Fibroblast of pulmonary artery (primary cell): ENCODE results near the gene IBTK.

Source experiments
- DNase-seq: peaks from one replicate; pipeline ENCODE4 v3.0.0-alpha.2; 2010; ENCODE audit warnings: low read depth
- H3K4me3 ChIP-seq: replicated peaks from 2 replicates; pipeline ENCODE4 v1.5.1; 2011; ENCODE audit warnings: low read depth, mild to moderate bottlenecking, control low read depth, low read length, moderate library complexity
- TF ChIP-seq, protein P1 (sequence below): IDR thresholded peaks from 2 replicates; pipeline ENCODE4 v1.5.1; 2011; ENCODE audit warnings: mild to moderate bottlenecking, control low read depth, low read length, inconsistent platforms; ENCODE audit errors: missing control alignments

The IBTK gene

DNA sequence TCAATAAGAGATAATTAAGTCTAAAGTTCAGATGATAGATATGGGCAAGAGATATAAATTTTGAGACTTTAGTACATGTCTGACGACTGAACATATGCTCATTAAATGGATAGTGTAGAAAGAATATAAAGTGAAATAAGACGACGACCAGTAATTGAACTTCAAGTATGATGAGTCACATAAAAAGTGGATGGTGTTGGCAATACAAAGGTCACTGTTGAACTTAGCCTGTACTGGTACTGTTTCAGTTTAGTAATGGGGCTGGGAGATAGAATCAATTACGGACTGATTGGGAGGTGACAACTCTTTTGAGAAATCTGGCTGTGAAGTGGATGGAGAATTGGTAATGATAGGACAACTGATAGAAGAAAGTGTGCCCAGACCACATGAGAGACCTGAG, 68.1 kb downstream of the IBTK start:
- TF ChIP-seq, protein P1, sequence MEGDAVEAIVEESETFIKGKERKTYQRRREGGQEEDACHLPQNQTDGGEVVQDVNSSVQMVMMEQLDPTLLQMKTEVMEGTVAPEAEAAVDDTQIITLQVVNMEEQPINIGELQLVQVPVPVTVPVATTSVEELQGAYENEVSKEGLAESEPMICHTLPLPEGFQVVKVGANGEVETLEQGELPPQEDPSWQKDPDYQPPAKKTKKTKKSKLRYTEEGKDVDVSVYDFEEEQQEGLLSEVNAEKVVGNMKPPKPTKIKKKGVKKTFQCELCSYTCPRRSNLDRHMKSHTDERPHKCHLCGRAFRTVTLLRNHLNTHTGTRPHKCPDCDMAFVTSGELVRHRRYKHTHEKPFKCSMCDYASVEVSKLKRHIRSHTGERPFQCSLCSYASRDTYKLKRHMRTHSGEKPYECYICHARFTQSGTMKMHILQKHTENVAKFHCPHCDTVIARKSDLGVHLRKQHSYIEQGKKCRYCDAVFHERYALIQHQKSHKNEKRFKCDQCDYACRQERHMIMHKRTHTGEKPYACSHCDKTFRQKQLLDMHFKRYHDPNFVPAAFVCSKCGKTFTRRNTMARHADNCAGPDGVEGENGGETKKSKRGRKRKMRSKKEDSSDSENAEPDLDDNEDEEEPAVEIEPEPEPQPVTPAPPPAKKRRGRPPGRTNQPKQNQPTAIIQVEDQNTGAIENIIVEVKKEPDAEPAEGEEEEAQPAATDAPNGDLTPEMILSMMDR = no peak
- H3K4me3 ChIP-seq = no peak overlapping the region
- no peak for DNase-seq

DNA sequence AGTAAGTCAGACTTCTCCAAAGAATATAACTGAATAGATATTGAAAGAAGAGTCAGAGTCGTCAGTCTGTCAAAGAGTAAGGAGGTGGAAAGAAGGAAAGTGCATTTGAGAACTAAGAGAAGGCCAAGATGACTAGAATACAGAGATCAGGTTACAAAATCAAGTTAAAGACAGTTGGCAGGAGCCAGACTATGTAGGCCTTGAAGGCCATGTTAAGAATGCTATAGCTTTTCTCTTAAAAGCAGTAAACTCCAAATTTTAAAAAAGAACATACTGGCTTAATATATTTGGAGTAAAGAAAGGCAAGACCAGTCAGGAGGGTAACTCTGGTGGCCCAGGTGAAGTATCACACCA, 68.8 kb downstream of the IBTK start:
- no peak overlapping the region for H3K4me3 ChIP-seq
- TF ChIP-seq, protein P1 = no peak
- no peak for DNase-seq

DNA sequence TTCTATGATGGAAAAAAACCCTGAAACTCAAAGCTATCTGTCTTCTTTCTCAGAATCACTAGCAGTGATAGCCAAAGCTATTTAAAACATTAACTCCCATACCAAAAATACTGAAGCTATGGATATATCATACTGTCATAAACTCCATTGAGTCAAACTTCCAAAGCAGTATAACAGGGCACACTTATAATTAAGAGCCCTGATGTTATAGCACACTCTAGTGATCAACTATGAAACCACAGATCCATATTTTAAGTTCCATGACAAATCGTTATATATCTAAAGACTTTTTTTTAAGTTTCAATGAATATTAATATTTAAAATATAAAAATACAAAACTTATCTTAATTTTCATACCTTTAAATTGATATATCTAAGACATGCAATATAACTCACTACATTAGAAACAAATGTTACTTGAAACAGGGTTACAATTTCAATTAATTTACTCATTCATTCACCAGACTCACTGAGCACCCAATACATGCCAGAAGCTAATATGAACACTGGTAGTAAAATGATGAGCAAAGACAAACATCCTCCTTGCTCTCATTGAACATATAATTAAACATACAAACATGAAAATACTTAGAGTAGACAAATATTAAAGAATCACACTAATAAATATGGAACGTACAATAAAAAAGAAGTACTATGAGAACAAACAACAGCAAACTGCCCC, 69.3 kb downstream of the IBTK start:
- TF ChIP-seq, protein P1 = peak; percentile 65
- peak; percentile 73 for DNase-seq
- no peak overlapping the region for H3K4me3 ChIP-seq

DNA sequence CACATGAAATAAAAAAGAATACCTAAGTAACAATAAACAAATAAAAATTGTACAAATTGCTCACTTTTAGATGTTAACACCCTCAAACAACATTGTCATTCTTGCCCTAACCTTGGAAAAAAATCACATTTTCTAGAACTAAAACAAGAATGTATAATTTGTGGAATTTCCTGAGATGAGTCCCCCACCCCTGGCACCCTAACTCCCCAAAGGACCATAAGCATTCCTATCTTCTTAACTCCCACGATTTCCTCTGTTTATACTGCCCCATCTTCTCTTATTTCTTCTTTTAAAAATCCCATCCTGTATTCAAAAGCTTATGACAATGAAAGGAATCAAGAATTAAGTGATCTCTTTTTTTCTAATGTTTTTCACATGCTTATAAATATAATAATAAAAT, 70.9 kb downstream of the IBTK start:
- TF ChIP-seq, protein P1 = no peak

DNA sequence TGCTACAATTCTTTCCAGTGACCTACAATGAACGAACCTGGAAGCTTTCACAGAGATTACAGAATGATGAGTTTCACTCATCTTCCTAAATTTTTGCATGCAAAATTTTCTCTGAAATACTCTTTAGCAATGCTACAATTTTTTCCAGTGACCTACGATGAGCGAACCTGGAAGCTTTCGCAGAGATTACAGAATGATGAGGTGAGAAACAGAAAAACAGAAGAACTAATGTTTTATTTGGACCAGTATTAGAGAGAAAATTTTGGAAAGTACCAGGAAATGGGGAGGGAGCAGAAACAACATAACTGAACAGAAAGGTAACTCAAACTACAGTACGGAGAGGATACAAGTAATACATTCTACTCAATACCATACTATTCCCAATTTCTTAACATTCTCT, 75.0 kb downstream of the IBTK start:
- no peak for DNase-seq
- no peak overlapping the region for H3K4me3 ChIP-seq
- TF ChIP-seq, protein P1 = no peak

More for the DNA sequence above, 70.9 kb downstream of the IBTK start:
- DNase-seq = peak; percentile 31
- H3K4me3 ChIP-seq = no peak overlapping the region

DNA sequence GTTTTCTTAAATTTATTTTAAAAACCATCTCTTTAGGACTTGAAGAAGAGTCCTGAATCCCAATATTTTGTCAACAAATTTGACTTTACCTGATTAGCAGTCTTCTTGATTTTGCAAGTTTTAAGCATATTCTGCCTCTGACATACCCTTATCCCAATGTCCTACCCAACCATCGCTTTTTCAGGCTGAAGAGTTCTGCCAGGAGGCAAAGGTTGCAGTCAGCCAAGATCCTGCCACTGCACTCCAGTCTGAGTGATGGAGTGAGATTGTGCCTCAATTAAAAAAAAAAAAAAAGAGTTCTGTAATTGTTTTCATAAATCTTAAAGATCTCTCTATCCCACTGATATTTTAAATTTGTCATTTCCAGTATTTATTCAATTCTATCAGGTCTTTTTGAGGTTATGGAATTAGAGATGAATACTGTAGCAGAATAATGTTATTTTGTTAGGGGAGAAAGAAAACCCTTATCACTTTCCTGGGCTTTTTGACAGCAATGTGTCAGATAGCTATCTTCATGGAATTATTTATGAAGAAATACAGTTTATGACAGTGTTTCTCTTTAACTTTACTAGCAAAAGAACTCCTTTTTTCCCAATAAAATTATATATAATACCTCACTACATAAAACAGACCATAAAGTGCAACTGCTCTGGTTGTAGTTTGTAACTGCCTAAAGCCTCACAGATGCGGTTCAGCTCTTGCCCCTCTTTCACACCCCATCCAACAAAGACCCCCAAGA, 78.2 kb downstream of the IBTK start:
- H3K4me3 ChIP-seq = no peak overlapping the region
- no peak for DNase-seq
- TF ChIP-seq, protein P1 = no peak
